Bronchial epithelial cell (primary cell): ENCODE measurements around the gene RAB7B. TPM values are rescaled to one million over a fixed set of nuclear protein-coding genes. Genes with fewer than 3 reads are reported as not detected.

Experiments used
- DNase-seq: peaks from one replicate; pipeline ENCODE4 v3.0.0-alpha.2; 2010; ENCODE audit warnings: low read depth
- FAIRE-seq: peaks from 2 replicates; lab custom pipeline; 2011; peaks lifted over from hg19 to GRCh38; lab: Jason Lieb, UNC
- H3K27me3 ChIP-seq: 2 replicates; pipeline ENCODE4 v1.5.1; 2011; ENCODE audit warnings: low read length; ENCODE audit not compliant: control insufficient read depth, insufficient read depth
- H3K36me3 ChIP-seq: 2 replicates; pipeline ENCODE4 v1.5.1; 2011; ENCODE audit warnings: low read length; ENCODE audit not compliant: control insufficient read depth, insufficient read depth
- H3K4me3 ChIP-seq: 2 replicates; pipeline ENCODE4 v1.5.1; 2011; ENCODE audit warnings: mild to moderate bottlenecking, low read depth, low read length, control low read depth
- total RNA-seq: library from RNA; depleted of rRNA; stranded (reverse); fragments of >200 nt; gene quantifications from 2 replicates; pipeline ENCODE4 v1.2.1, GENCODE V29; 2014
- TF ChIP-seq, protein P1 (sequence below): IDR thresholded peaks from 2 replicates; pipeline ENCODE4 v1.5.1; 2011; ENCODE audit warnings: mild to moderate bottlenecking, moderate library complexity, low read length, control low read depth, inconsistent platforms; ENCODE audit not compliant: insufficient read depth, severe bottlenecking

Gene RAB7B
- total RNA-seq, 1 donor from 2014 or later, result 2.9 TPM

DNA sequence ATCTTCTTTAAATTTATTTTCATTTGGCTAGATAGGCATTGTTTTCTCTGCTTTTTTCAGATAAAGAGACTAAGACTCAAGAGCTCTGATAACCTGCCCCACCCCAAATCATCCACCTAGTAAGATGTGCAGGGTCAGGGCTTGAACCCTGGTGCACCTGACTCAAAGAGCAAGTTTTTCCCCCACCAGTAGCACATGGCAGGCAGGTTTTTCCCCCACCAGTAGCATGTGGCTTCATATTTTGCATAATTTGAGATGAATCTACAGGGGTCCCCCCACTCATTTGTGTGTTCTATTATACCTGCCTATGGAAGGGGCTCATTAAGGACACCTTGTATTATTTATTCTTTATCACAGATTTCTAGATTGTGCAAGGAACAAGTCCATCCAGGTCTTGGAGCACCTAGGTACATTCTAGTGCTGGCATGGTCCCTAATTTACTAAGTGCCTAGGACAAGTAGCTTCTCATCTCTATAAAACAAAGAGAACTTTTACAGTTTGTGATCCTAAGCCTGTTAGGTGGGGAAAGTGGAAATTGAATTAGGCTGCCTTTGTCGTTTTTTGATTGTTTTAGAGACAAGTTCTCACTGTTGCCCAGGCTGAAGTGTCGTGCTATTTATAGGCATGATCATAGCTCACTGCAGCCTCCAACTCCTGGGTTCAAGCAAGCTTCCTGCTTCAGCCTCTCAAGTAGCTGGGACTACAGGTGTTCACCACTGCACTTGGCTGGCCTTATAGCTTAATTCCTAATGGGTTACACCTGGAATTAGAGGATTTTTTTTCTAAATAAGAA lies 33.7 kb upstream of the RAB7B start:
- DNase-seq, result no peak
- Histone ChIP-seq H3K4me3 (no peak overlapping the region), H3K27me3 (no peaks in the 10 kb centered on the region), H3K36me3 (no peaks in the 10 kb centered on the region)
- TF ChIP-seq, protein P1, sequence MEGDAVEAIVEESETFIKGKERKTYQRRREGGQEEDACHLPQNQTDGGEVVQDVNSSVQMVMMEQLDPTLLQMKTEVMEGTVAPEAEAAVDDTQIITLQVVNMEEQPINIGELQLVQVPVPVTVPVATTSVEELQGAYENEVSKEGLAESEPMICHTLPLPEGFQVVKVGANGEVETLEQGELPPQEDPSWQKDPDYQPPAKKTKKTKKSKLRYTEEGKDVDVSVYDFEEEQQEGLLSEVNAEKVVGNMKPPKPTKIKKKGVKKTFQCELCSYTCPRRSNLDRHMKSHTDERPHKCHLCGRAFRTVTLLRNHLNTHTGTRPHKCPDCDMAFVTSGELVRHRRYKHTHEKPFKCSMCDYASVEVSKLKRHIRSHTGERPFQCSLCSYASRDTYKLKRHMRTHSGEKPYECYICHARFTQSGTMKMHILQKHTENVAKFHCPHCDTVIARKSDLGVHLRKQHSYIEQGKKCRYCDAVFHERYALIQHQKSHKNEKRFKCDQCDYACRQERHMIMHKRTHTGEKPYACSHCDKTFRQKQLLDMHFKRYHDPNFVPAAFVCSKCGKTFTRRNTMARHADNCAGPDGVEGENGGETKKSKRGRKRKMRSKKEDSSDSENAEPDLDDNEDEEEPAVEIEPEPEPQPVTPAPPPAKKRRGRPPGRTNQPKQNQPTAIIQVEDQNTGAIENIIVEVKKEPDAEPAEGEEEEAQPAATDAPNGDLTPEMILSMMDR, result no peak
- no peak for FAIRE-seq

DNA sequence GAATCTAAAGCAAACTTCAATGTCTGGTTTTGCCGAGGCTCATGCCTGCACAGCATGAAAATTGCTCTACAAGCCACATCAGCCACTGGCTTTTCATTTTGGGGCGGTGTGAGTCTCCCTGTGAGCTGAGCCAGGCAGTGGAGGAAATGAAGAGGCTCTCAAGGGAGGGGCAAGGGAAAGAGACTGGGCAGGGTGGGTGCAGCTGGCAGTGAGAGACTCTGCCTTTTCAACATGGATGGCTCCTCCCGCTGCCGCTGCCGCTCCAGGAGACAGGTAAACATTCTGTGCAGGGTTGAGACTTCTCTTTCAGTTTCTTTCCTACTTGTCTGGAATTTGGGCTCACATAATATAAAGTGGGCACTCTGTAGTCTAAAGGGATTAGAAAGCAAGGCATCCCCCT lies 31.8 kb upstream of the RAB7B start:
- DNase-seq, result no peak
- Histone ChIP-seq H3K36me3 (no peaks in the 10 kb centered on the region), H3K27me3 (no peaks in the 10 kb centered on the region), H3K4me3 (no peak overlapping the region)
- TF ChIP-seq, protein P1, result no peak
- FAIRE-seq, result no peak

DNA sequence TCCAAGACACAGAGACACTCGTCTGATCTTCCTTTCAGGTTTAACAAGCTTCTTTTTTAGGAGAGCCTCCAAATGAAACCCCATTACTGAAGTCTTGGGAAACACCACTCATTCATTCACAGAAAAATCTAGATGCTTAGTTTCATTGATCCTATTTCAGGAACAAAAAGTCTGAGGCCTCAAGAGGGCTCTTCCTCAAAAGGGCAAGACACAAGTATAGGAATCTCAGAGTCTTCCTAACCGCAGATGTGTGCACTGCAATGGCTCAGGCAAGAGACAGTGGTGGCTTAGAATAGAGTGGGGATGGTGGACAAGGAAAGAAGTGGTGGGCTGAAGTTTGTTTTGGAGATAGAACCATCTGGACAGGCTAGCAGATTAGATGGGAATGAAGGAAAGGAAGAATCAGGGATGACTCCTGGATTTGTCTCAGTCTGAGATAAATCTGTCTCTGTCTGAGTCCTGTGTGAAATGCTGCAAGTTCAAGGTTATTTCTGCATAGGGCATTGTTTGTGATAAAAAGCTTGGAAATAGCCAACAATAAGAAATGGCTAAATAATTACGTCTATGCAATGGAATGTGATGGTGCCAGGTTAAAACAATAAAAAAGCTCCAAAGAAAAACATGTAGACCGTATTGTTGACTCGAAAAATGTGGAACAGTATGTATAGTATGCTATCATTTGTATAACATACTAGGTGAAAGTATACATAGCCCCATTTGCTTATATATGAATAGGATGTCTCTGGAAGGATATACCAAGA lies 29.4 kb upstream of the RAB7B start:
- FAIRE-seq (no peak), DNase-seq (no peak)
- Histone ChIP-seq H3K27me3 (no peaks in the 10 kb centered on the region), H3K4me3 (no peak overlapping the region), H3K36me3 (no peaks in the 10 kb centered on the region)
- TF ChIP-seq, protein P1, result no peak

DNA sequence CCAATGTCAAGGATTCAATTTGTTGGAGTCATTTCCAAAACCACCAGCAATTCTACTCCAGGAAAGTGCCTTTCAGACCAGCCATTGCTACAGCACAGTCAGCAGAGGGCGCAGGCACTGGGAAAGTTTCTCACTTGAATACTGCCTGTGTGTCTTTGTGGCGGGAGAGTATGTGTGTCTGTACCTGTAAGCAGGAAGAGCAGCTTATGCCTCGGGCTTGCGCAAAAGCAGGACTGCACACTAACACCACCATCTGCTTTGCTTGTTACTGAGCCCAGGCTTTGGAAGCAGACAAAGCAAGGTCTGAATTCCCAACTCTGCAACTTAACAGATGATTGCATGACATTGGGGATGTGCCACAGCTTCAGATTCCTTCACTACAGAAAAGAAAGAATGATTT lies 27.5 kb upstream of the RAB7B start:
- peak; percentile 89 for DNase-seq
- Histone ChIP-seq H3K4me3 (no peak overlapping the region), H3K27me3 (no peaks in the 10 kb centered on the region), H3K36me3 (no peaks in the 10 kb centered on the region)
- TF ChIP-seq, protein P1, result peak; percentile 91
- FAIRE-seq, result no peak

DNA sequence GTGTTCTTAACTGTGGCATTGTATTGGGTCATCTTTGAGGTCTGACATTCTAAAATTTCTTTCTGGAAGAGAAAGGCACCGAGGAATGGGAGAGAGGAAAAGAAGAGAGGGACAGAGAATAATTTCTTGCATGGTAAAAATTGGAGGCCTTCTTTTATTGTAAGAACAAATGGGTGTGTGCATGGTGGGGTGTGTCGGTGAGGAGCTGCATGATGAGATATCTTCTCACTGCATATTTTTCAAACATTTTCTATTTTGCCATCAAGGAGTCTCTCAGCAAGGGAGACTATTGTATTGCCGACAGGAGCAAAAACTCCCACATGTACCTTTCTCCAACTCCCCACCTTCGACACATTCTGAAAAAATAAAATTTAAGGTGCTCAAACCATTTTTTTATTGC lies 27.0 kb upstream of the RAB7B start:
- DNase-seq (no peak), FAIRE-seq (no peak)
- Histone ChIP-seq H3K36me3 (no peaks in the 10 kb centered on the region), H3K4me3 (no peak overlapping the region), H3K27me3 (no peaks in the 10 kb centered on the region)
- TF ChIP-seq, protein P1, result no peak
